GM21529 (cell line): ENCODE measurements around the gene TOR4A.
"Not testable (repeated sequence)": the region's sequence is repeated elsewhere in the genome, so short reads cannot be mapped to it uniquely, and the experiment has no call there.

ENCODE experiments used
- ATAC-seq: cut with Tn5 transposase; IDR thresholded peaks from one replicate; pipeline ENCODE4 v1.9.1; 2021; ENCODE audit not compliant: unreplicated experiment

Gene TOR4A

GRCh38 chr9:137251490-137252268 lies 25.8 kb upstream of the TOR4A start:
- no peak for ATAC-seq

- no peak for ATAC-seq
Observed at GRCh38 chr9:137252555-137253506, 24.7 kb upstream of the TOR4A start.

DNA sequence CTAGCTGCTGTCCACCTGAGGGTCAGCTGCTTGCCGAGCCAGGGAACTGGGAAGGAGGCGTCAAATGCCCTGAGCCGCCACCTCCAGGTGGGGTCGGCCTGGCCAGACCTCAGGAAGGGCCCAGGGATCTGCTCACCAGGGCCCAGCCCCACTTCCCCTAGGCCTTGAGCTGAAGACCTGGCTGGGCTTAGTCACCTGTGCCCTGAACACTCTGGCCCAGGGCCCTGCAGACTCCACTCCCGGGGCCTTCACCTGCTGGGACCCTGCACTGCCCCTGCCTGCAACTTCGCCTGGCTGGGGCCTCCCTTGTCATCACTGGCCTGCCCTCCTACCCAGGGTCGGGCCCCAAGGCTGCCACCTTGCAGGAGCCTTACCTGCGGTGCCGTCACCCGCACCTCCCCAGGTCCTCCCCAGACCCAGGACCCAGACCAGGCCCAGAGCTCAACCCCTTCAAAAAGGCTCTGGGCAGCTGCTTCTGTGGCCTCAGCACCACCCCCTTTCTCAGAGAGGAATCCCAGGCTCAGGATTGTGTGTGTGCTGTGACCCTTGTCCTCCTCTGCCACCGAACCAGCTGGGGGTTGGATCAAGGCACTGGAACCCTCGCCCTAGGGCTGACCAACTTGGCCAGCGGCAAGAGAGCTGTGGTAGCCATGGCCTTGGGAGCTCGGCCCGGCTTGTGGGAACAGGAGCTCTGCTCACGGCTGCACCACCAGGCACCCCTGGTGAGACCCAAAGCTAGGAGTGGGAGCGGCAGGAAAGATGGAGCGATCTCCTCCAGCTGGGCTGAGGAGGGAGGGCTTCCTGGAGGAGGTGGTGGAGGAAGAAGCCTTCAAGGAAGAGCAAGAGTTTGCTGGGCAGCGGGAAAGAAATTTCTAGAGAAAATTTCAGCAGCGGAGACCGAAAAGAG lies 23.6 kb upstream of the TOR4A start:
- ATAC-seq = no peak

DNA sequence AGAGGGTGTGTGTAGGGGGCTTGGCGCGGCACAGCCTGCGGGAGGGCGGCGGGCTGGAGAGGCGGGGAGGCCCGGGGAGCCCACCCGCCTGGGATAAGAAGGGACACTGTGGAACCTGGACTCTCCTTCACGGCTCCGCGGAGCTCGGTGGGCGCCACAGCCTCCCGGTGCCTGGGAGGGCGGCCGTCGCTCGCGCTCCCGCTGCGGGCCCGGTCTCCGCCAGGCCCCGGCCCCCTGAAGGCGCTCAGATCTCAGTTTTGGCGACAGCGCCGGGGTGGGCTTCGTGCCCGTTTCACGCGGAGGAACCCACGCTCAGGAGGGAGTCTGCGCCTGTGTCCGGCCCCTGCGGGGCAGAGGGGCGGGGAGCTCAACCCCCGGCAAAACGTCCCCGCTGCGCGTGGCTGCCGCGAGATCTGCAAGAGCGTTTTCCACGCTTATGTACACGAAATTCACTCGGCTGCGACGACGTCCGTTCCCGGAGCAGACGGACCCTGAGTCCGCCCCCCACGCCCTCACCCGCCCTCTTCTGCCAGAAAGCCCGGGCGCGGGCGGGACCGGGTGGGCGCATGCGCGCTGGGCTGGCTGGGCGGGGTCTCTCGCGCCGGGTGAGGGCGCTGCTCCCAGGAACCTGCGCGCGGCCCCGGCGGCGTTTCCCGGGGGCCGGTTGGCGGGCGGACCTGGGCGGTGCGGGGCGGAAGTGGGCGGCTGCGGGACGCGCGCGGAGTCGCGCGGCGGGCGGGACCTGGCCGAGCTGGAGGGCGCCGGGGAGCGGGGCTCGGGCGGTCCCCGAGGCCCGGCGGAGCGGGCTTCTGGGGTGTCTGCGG lies 22.7 kb upstream of the TOR4A start, which contains the start of gene NELFB:
Gene NELFB, plus strand, starts transcription at position 704 of the 824 bp plus-strand sequence.
- peak; percentile 68 for ATAC-seq

DNA sequence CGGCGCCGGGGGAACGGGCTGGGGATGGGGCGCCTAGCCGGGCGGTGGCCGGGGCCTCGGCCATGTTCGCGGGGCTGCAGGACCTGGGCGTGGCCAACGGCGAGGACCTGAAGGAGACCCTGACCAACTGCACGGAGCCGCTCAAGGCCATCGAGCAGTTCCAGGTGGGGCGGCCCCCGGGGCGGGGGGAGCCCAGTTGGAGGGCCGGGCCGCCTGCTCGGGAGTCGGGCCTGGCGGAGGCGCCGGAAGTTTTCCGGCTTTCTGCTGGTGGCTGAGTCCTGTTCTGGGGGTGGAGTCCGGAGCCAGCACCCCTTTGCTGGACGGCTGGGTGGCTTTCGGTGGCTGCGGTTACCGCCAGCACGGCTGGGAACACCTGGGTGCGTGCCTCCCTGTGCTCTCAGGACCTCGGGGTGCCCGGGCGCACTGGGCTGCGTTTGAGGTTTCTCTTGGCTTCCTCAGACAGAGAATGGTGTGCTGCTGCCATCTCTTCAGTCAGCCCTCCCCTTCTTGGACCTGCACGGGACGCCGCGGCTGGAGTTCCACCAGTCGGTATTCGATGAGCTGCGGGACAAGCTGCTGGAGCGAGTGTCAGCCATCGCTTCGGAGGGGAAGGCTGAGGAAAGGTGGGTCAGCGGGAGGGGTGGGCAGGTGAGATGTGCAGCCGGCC lies 21.9 kb upstream of the TOR4A start:
- peak; percentile 44 for ATAC-seq

- no peak for ATAC-seq
Observed at GRCh38 chr9:137256362-137256761, 21.2 kb upstream of the TOR4A start.

DNA sequence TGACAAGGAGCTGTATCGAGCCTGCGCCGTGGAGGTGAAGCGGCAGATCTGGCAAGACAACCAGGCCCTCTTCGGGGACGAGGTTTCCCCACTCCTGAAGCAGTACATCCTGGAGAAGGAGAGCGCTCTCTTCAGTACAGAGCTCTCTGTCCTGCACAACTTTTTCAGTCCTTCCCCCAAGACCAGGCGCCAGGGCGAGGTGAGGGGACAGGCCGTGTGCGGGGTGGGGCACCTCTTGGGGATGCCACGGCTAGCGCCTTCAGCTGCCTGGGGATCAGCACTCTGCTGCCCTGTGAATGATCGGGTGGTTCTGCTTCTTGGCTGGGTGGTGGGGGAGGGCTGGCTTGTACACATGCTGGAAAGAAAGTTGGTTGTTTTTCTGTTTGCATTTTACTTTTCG lies 20.7 kb upstream of the TOR4A start:
- no peak for ATAC-seq

DNA sequence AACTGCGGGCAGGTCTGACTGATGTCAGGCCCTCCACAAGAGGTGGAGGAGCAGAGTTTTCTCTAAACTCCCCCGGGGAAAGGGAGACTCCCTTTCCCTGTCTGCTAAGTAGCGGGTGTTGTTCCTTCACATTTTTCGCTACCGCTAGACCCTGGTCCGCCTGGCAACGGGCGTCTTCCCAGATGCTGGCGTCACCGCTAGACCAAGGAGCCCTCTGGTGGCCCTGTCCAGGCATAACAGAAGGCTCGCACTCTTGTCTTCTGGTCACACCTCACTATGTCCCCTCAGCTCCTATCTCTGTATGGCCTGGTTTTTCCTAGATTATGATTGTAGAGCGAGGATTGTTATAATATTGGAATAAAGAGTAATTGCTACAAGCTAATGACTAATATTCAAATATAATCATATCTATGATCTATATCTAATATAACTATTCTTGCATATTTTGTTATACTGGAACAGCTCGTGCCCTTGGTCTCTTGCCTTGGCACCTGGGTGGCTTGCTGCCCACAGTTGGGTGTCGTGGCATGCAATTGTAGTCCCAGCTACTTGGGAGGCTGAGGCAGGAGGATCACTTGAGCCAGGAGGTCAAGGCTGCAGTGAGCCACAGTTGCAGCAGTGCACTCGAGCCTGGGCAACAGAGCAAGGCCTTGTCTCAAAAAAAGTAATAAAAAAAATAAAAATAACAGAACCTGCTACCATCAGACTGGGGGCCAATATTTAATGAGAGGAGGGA lies 15.2 kb upstream of the TOR4A start:
- not testable (repeated sequence) for ATAC-seq

DNA sequence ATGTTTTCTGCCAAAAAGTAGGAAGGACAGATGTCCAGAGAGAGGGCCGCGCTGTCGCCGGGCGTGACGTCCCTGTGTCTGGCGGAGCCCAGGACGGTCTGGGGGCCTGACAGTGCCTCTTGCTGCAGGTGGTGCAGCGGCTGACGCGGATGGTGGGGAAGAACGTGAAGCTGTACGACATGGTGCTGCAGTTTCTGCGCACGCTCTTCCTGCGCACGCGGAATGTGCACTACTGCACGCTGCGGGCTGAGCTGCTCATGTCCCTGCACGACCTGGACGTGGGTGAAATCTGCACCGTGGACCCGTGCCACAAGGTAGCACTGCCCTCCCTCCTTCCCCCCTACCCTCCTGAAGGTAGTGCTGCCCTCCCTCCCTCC lies 14.6 kb upstream of the TOR4A start:
- ATAC-seq = no peak

DNA sequence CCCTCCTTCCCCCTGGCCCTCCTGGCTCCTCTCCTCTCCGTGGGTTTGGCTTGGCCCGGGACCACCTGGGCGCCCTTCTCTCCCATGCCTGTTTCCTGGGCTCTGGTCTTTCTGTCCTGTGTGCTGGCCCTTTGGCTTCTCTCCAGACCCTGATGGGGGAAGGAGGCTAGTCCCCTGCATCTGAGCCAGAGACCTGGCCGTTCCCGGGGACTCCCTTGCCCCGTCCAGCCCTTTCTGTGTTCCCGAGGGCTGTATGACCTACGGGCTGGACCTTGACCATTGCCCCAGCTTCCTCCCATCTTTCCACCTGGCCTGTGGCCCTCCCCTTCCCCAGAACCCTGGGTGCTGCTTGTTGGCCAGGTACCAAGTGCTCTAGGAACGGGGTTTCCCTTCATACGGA lies 14.0 kb upstream of the TOR4A start:
- no peak for ATAC-seq

DNA sequence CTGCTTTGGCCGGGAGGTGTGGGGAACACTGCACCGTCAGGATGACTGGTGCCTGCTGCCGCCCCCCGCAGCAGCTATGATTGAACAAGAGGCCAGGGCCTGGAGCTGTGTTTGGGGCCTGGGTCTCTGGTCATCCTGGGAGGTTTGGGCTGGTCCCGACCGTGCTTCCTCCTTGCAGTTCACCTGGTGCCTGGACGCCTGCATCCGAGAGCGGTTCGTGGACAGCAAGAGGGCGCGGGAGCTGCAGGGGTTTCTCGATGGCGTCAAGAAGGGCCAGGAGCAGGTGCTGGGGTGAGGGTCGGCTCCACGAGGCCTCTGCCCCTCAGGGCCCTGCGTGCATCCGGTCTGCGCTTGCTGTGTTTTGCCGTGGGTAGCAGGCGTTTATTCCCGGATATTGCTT lies 13.5 kb upstream of the TOR4A start:
- ATAC-seq = no peak

DNA sequence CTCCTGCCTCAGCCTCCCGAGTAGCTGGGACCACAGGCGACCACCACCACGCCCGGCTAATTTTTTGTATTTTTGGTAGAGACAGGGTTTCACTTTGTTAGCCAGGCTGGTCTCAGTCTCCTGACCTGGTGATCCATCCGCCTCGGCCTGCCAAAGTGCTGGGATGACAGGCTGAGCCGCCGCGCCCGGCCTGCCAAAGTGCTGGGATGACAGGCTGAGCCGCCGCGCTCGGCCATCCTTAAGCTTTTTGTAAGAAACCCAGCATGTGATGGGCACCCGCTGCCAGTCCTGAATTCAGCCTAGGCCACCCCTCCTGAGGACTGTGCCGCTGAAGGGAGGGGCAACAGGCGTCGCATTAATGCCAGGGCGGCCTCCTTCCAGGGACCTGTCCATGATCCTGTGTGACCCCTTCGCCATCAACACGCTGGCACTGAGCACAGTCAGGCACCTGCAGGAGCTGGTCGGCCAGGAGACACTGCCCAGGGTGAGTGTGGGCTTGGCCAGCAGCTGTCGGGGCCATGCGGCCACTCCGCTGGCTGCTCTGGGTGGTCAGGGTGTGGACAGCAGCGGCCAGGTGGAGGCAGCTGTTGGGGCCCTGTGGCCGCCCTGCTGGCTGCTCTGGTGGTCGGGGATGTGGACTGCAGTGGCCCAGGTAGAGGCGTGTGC lies 11.9 kb upstream of the TOR4A start:
- ATAC-seq = no peak

GRCh38 chr9:137266162-137266527 lies 11.4 kb upstream of the TOR4A start:
- ATAC-seq = no peak

GRCh38 chr9:137266585-137267453 lies 10.7 kb upstream of the TOR4A start:
- no peak for ATAC-seq

DNA sequence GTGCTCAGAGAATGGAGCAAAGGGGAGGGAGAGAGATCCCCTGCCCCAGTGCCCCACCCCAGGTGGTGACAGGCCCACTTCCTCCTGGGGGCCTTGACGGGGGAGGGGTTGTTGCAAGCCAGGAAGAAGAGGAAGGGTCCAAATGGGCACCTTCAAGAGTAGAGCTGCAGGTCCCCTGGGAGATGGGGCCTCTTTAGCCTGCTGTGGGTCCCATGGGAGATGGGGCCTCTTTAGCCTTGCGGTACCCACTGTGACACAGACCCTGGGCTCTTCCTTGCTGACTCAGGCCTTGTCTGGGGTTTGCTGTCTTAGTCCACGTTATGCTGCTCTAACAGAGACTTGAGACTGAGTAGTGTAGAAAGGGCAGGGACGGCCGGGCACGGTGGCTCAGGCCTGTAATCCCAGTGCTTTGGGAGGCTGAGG lies 9.6 kb upstream of the TOR4A start:
- no peak for ATAC-seq

DNA sequence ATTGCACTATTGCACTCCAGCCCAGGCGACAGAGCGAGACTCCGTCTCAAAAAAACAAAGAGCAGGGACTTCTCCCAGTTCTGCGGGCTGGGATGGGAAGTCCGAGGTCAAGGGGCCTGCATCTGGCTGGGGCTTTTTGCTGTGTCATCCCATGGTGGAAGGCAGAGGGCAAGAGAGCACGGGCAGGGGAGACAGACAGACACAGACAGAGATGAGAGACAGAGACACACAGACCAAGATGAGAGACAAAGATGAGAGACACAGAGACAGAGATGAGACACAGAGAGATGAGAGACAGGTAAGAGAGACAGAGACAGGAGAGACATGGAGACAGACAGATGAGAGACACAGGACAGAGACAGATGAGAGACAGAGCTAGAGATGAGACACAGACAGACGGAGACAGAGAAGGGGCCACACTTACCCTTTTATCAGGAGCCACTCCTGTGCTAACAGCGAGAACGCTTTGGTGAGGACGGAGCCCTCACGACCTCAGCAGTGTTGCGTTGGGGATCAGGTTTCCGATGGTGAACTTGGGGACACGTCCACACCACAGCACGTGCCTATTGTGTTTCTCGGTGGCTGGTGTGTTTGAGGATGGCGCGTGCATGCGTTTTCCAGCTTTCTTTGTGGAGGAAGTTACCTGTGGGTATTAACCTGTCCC lies 8.9 kb upstream of the TOR4A start:
- ATAC-seq = no peak

- no peak for ATAC-seq
Observed at GRCh38 chr9:137269231-137269772, 8.2 kb upstream of the TOR4A start.
